PC-3 (cell line): ENCODE measurements around the gene CYBRD1.

Experiments used
- CTCF ChIP-seq: fragments of 300-600 bp; sonication (generic); conservative IDR thresholded peaks from 2 replicates; pipeline ENCODE4 v1.5.1; 2017; ENCODE audit warnings: antibody characterized with exemption, low read depth, mild to moderate bottlenecking, low read length
- EZH2 ChIP-seq: fragments of 300-600 bp; sonication (generic); IDR thresholded peaks from one replicate; pipeline ENCODE4 v1.6.1; 2017; ENCODE audit warnings: antibody characterized with exemption, mild to moderate bottlenecking, low read length; ENCODE audit not compliant: unreplicated experiment

- no peak for TF ChIP-seq CTCF
- no peak for TF ChIP-seq EZH2
Observed at GRCh38 chr2:171515672-171516298, 6.5 kb upstream of the CYBRD1 start.
